ENCODE results near the gene UBTD2. TPM values are rescaled to one million over a fixed set of nuclear protein-coding genes. Genes with fewer than 3 reads are reported as not detected.

UBTD2 gene
- polyA plus RNA-seq, 1 donor from 2014 or later: 89.9 TPM

DNA sequence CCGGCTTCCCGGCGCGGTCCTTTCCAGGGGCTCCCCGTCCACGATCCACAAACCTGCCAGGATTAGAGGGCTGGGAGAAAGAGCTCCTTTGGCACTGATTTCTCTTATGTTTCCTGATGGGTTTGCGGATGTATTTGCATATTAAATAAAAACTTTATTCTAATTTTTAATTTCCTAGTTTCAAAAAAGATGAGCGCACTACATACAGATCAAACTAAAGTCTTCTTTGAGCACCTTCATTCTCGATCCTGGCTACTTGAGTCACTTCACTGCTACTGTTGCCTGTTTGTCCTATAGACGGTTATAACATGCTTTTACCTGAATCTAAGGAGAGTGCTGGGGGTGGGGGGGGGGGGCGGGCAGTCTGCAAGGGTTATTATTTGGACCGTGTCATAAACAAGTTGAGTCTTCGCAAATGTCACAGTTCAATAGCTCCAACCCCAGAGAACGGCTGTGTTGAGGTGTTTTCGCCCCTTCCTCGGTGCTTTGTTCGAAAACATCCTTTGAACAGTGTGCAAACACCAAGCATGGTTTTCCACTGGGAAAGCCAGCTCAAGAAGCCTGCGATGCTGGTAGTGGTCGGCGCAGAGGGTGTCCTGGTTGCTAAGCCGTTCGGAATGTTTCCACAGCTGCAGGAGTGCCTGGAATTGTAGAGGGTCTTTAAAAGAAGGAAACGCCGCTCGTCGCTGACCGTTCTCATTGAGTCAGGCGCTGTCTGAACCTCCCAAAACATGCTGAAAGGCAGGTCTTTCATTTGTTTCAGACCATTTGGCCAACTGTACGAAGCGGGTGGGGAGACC is 94.5 kb downstream of the UBTD2 start:
- TF ChIP-seq SMC3 (conservative IDR thresholded peaks at IDR 0.05; ENCODE audit: poor library complexity) (no peak), EP300 (conservative IDR thresholded peaks at IDR 0.05; ENCODE audit: poor library complexity, severe bottlenecking) (no peak)
- TF ChIP-seq, protein P1, sequence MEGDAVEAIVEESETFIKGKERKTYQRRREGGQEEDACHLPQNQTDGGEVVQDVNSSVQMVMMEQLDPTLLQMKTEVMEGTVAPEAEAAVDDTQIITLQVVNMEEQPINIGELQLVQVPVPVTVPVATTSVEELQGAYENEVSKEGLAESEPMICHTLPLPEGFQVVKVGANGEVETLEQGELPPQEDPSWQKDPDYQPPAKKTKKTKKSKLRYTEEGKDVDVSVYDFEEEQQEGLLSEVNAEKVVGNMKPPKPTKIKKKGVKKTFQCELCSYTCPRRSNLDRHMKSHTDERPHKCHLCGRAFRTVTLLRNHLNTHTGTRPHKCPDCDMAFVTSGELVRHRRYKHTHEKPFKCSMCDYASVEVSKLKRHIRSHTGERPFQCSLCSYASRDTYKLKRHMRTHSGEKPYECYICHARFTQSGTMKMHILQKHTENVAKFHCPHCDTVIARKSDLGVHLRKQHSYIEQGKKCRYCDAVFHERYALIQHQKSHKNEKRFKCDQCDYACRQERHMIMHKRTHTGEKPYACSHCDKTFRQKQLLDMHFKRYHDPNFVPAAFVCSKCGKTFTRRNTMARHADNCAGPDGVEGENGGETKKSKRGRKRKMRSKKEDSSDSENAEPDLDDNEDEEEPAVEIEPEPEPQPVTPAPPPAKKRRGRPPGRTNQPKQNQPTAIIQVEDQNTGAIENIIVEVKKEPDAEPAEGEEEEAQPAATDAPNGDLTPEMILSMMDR (IDR thresholded peaks at IDR 0.05; ENCODE audit: poor library complexity, severe bottlenecking): peak; percentile 9
- H2AFZ ChIP-seq (ENCODE audit: low read depth, low read length): peak overlapping the region; percentile 45
- no peaks in the 10 kb centered on the region for H3K9me2 ChIP-seq (ENCODE audit: insufficient read depth, low read length)
- peak overlapping the region; percentile 66 for H3K9ac ChIP-seq (ENCODE audit: low read length)
- peak overlapping the region; percentile 59 for H3K4me2 ChIP-seq (ENCODE audit: low read length)
- H3K27ac ChIP-seq (ENCODE audit: low read length): no peak overlapping the region
- H3F3A ChIP-seq (ENCODE audit: insufficient read depth, low read length, poor library complexity, severe bottlenecking): no peaks in the 10 kb centered on the region
- H4K20me1 ChIP-seq (ENCODE audit: insufficient read depth): no peaks in the 10 kb centered on the region
- peak overlapping the region; percentile 97 for H3K4me3 ChIP-seq (ENCODE audit: low read length)
- H3K79me2 ChIP-seq (replicated peaks; ENCODE audit: insufficient read depth, low read length): no peaks in the 10 kb centered on the region
- no peaks in the 10 kb centered on the region for H3K36me3 ChIP-seq (ENCODE audit: insufficient read depth, low read length)
- no peaks in the 10 kb centered on the region for H3K9me3 ChIP-seq (ENCODE audit: low read length)
- H3K27me3 ChIP-seq (ENCODE audit: insufficient read depth, low read depth, low read length): peaks cover 13% of the 10 kb centered on the region

DNA sequence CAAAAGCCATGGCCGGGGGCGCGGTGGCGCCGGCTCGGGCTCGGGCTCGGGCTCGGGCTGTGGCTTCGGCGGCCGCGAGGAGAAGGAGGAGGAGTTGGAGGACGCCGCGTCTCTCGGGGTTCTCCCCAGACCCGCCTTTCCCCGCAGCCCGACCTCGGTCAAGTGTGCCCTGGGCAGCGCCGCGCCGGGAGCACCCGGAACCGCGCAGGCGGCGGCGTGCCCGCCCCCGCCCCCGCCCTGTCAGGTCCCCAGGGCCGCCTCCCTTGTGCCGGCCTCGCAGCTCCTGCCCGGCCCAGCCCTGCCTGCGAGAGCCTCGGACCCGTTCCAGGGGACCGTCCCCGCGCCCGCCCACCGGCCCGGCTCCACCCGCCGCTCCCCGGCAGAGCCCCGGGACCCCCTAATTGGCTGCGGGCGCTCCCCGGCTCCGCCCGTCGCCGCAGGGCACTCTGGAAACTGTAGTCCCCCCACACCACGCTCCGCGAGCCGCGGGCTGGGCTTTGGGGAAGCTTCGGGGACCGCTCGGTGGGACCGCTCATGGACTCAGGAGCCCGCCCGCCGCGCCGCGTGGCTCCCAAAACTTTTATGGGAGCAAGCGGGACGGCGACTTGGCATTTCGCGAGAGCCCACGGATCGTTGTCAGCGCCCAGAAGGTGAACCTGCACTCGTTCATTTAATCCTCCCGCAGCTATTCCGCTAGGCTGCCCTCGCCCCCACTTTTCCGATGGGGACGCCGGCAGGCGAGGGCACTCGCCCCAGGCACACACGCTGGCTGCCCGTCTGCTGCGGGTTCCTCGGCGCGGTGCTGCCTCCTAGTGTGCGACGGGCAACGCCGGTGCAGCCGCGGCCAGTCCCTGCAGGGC is 95.3 kb downstream of the UBTD2 start, which contains the start of gene STK10:
Gene STK10 (minus strand): TSS at position 192 of the 860 bp plus-strand sequence. CDS start 182 bp downstream, at position 10.
- peak; percentile 84 for TF ChIP-seq MXI1 (conservative IDR thresholded peaks at IDR 0.05; ENCODE audit: poor library complexity, severe bottlenecking)
- no peak for TF ChIP-seq TAF1 (IDR thresholded peaks at IDR 0.05; ENCODE audit: low read depth)
- TF ChIP-seq RAD21 (conservative IDR thresholded peaks at IDR 0.05): peak; percentile 79
- TF ChIP-seq, protein P1 (IDR thresholded peaks at IDR 0.05; ENCODE audit: poor library complexity, severe bottlenecking): peak; percentile 87
- peak; percentile 81 for TF ChIP-seq SMC3 (conservative IDR thresholded peaks at IDR 0.05; ENCODE audit: poor library complexity)
- TF ChIP-seq, protein P2, sequence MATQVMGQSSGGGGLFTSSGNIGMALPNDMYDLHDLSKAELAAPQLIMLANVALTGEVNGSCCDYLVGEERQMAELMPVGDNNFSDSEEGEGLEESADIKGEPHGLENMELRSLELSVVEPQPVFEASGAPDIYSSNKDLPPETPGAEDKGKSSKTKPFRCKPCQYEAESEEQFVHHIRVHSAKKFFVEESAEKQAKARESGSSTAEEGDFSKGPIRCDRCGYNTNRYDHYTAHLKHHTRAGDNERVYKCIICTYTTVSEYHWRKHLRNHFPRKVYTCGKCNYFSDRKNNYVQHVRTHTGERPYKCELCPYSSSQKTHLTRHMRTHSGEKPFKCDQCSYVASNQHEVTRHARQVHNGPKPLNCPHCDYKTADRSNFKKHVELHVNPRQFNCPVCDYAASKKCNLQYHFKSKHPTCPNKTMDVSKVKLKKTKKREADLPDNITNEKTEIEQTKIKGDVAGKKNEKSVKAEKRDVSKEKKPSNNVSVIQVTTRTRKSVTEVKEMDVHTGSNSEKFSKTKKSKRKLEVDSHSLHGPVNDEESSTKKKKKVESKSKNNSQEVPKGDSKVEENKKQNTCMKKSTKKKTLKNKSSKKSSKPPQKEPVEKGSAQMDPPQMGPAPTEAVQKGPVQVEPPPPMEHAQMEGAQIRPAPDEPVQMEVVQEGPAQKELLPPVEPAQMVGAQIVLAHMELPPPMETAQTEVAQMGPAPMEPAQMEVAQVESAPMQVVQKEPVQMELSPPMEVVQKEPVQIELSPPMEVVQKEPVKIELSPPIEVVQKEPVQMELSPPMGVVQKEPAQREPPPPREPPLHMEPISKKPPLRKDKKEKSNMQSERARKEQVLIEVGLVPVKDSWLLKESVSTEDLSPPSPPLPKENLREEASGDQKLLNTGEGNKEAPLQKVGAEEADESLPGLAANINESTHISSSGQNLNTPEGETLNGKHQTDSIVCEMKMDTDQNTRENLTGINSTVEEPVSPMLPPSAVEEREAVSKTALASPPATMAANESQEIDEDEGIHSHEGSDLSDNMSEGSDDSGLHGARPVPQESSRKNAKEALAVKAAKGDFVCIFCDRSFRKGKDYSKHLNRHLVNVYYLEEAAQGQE (IDR thresholded peaks at IDR 0.05; ENCODE audit: borderline replicate concordance): no peak
- H3K27me3 ChIP-seq (ENCODE audit: insufficient read depth, low read depth, low read length): peaks cover 13% of the 10 kb centered on the region
- H3K9ac ChIP-seq (ENCODE audit: low read length): peak within 1 kb of the TSS; percentile 66
- no peaks in the 10 kb centered on the region for H3K9me3 ChIP-seq (ENCODE audit: low read length)
- peak within 1 kb of the TSS; percentile 12 for H3K27ac ChIP-seq (ENCODE audit: low read length)
- H3K79me2 ChIP-seq (replicated peaks; ENCODE audit: insufficient read depth, low read length): no peaks in the 10 kb centered on the region
- H3K9me2 ChIP-seq (ENCODE audit: insufficient read depth, low read length): no peaks in the 10 kb centered on the region
- no peaks in the 10 kb centered on the region for H4K20me1 ChIP-seq (ENCODE audit: insufficient read depth)
- H3K4me3 ChIP-seq (ENCODE audit: low read length): peak within 1 kb of the TSS; percentile 97
- peak within 1 kb of the TSS; percentile 83 for H2AFZ ChIP-seq (ENCODE audit: low read depth, low read length)
- no peaks in the 10 kb centered on the region for H3K36me3 ChIP-seq (ENCODE audit: insufficient read depth, low read length)
- no peaks in the 10 kb centered on the region for H3F3A ChIP-seq (ENCODE audit: insufficient read depth, low read length, poor library complexity, severe bottlenecking)
- H3K4me2 ChIP-seq (ENCODE audit: low read length): peak within 1 kb of the TSS; percentile 70
